GM19240 (cell line): ENCODE data around the gene JAK1.

Experiments
- DNase-seq: peaks from one replicate; pipeline ENCODE4 v3.0.0; 2011; ENCODE audit warnings: low spot score; ENCODE audit not compliant: insufficient read length

The JAK1 gene

GRCh38 chr1:64892576-64893573 lies 73.5 kb downstream of the JAK1 start:
- DNase-seq: no peak

GRCh38 chr1:64891448-64891825 lies 74.9 kb downstream of the JAK1 start:
- DNase-seq: no peak

GRCh38 chr1:64890699-64891447 lies 75.5 kb downstream of the JAK1 start:
- no peak for DNase-seq

GRCh38 chr1:64887689-64888217 lies 78.6 kb downstream of the JAK1 start:
- no peak for DNase-seq

- DNase-seq: no peak
Observed at GRCh38 chr1:64886877-64887276, 79.5 kb downstream of the JAK1 start.

- DNase-seq: no peak
Observed at GRCh38 chr1:64885648-64886047, 80.7 kb downstream of the JAK1 start.

- no peak for DNase-seq
Observed at GRCh38 chr1:64884261-64885040, 81.9 kb downstream of the JAK1 start.

GRCh38 chr1:64882574-64883255 lies 83.6 kb downstream of the JAK1 start:
- no peak for DNase-seq

GRCh38 chr1:64881281-64881680 lies 85.1 kb downstream of the JAK1 start:
- DNase-seq: no peak

- DNase-seq: no peak
Observed at GRCh38 chr1:64880449-64880848, 85.9 kb downstream of the JAK1 start.

- DNase-seq: no peak
Observed at GRCh38 chr1:64878931-64879611, 87.3 kb downstream of the JAK1 start.

GRCh38 chr1:64878090-64878489 lies 88.3 kb downstream of the JAK1 start:
- no peak for DNase-seq

- no peak for DNase-seq
Observed at GRCh38 chr1:64877598-64877997, 88.8 kb downstream of the JAK1 start.

- no peak for DNase-seq
Observed at GRCh38 chr1:64877151-64877550, 89.2 kb downstream of the JAK1 start.

GRCh38 chr1:64875606-64876005 lies 90.7 kb downstream of the JAK1 start:
- DNase-seq: no peak

GRCh38 chr1:64875101-64875500 lies 91.2 kb downstream of the JAK1 start:
- no peak for DNase-seq

- DNase-seq: no peak
Observed at GRCh38 chr1:64874666-64875065, 91.7 kb downstream of the JAK1 start.

- DNase-seq: no peak
Observed at GRCh38 chr1:64873576-64873975, 92.8 kb downstream of the JAK1 start.

- no peak for DNase-seq
Observed at GRCh38 chr1:64872067-64872466, 94.3 kb downstream of the JAK1 start.

- DNase-seq: no peak
Observed at GRCh38 chr1:64871256-64871655, 95.1 kb downstream of the JAK1 start.
